Measurements from ENCODE around the gene UCK2. TPM values are rescaled to one million over a fixed set of nuclear protein-coding genes. Genes with fewer than 3 reads are reported as not detected.

UCK2 gene
- total RNA-seq, 1 donor from 2014 or later = 9.6 TPM

GRCh38 chr1:165845992-165846748, 18.8 kb downstream of the UCK2 start:
- intact Hi-C loops (cut with micrococcal nuclease) = no loop called here
- no peak overlapping the region for H3K27ac ChIP-seq (replicated peaks)
- no peaks in the 10 kb centered on the region for H3K9me3 ChIP-seq (replicated peaks)
- no peaks in the 10 kb centered on the region for H3K27me3 ChIP-seq (ENCODE audit: low read depth)
- no peak overlapping the region for H3K4me3 ChIP-seq
- no peak for TF ChIP-seq CTCF (IDR thresholded peaks at IDR 0.05; ENCODE audit: borderline replicate concordance)
- H3K36me3 ChIP-seq = no peaks in the 10 kb centered on the region
- peaks cover 22% of the 10 kb centered on the region for H3K4me1 ChIP-seq
- DNase-seq = no peak

GRCh38 chr1:165847486-165847885, 20.1 kb downstream of the UCK2 start:
- Histone ChIP-seq H3K4me3 (no peak overlapping the region), H3K4me1 (peaks cover 11% of the 10 kb centered on the region), H3K9me3 (replicated peaks) (no peaks in the 10 kb centered on the region), H3K27ac (replicated peaks) (no peak overlapping the region), H3K27me3 (ENCODE audit: low read depth) (no peaks in the 10 kb centered on the region), H3K36me3 (no peaks in the 10 kb centered on the region)
- intact Hi-C loops (cut with micrococcal nuclease) = no loop called here
- no peak for TF ChIP-seq CTCF (IDR thresholded peaks at IDR 0.05; ENCODE audit: borderline replicate concordance)
- no peak for DNase-seq

GRCh38 chr1:165849353-165850133, 22.1 kb downstream of the UCK2 start:
- intact Hi-C loops (cut with micrococcal nuclease) = no loop called here

GRCh38 chr1:165851034-165851658, 23.7 kb downstream of the UCK2 start:
- Histone ChIP-seq H3K4me3 (no peak overlapping the region), H3K36me3 (no peaks in the 10 kb centered on the region), H3K4me1 (peaks cover 30% of the 10 kb centered on the region), H3K27ac (replicated peaks) (no peak overlapping the region), H3K9me3 (replicated peaks) (no peaks in the 10 kb centered on the region), H3K27me3 (ENCODE audit: low read depth) (no peaks in the 10 kb centered on the region)
- intact Hi-C loops (cut with micrococcal nuclease) = no loop called here
- no peak for TF ChIP-seq CTCF (IDR thresholded peaks at IDR 0.05; ENCODE audit: borderline replicate concordance)
- no peak for DNase-seq

More at GRCh38 chr1:165849353-165850133, 22.1 kb downstream of the UCK2 start:
- no peak for TF ChIP-seq CTCF (IDR thresholded peaks at IDR 0.05; ENCODE audit: borderline replicate concordance)
- Histone ChIP-seq H3K27ac (replicated peaks) (no peak overlapping the region), H3K4me1 (peaks cover 21% of the 10 kb centered on the region), H3K4me3 (no peak overlapping the region), H3K27me3 (ENCODE audit: low read depth) (no peaks in the 10 kb centered on the region), H3K36me3 (no peaks in the 10 kb centered on the region), H3K9me3 (replicated peaks) (no peaks in the 10 kb centered on the region)
- DNase-seq = no peak

- no peaks in the 10 kb centered on the region for H3K27me3 ChIP-seq (ENCODE audit: low read depth)
- no peak overlapping the region for H3K4me3 ChIP-seq
- no peak overlapping the region for H3K27ac ChIP-seq (replicated peaks)
- no peaks in the 10 kb centered on the region for H3K9me3 ChIP-seq (replicated peaks)
- TF ChIP-seq CTCF (IDR thresholded peaks at IDR 0.05; ENCODE audit: borderline replicate concordance) = no peak
- peaks cover 47% of the 10 kb centered on the region for H3K4me1 ChIP-seq
- no peak for DNase-seq
- no peaks in the 10 kb centered on the region for H3K36me3 ChIP-seq
- intact Hi-C loops (cut with micrococcal nuclease) = no loop called here
Measured at GRCh38 chr1:165852871-165853270, 25.5 kb downstream of the UCK2 start.
